GM10266 (cell line): ENCODE results near the gene VPS37B.

Experiments used
- DNase-seq: peaks from one replicate; pipeline ENCODE4 v3.0.0; 2012; ENCODE audit errors: extremely low spot score
- CTCF ChIP-seq: IDR thresholded peaks from 2 replicates; pipeline ENCODE4 v1.5.1; 2012; ENCODE audit warnings: mild to moderate bottlenecking, low read depth; ENCODE audit not compliant: control insufficient read depth, insufficient read depth; ENCODE audit errors: missing control alignments

VPS37B gene

GRCh38 chr12:122850695-122851350, 45.1 kb downstream of the VPS37B start:
- DNase-seq: no peak
- TF ChIP-seq CTCF: no peak

GRCh38 chr12:122850048-122850445, 45.9 kb downstream of the VPS37B start:
- TF ChIP-seq CTCF: no peak
- DNase-seq: no peak

GRCh38 chr12:122849352-122850047, 46.4 kb downstream of the VPS37B start:
- TF ChIP-seq CTCF: no peak
- no peak for DNase-seq

GRCh38 chr12:122848471-122849351, 47.2 kb downstream of the VPS37B start:
- TF ChIP-seq CTCF: no peak
- no peak for DNase-seq

GRCh38 chr12:122847921-122848421, 48.0 kb downstream of the VPS37B start:
- no peak for DNase-seq
- TF ChIP-seq CTCF: no peak

- no peak for DNase-seq
- TF ChIP-seq CTCF: no peak
Observed at GRCh38 chr12:122847516-122847836, 48.4 kb downstream of the VPS37B start.
